ENCODE measurements around the gene C22orf39.
A peak's percentile ranks its signal among the peaks of the same experiment; 100 is the strongest.

Gene C22orf39

DNA sequence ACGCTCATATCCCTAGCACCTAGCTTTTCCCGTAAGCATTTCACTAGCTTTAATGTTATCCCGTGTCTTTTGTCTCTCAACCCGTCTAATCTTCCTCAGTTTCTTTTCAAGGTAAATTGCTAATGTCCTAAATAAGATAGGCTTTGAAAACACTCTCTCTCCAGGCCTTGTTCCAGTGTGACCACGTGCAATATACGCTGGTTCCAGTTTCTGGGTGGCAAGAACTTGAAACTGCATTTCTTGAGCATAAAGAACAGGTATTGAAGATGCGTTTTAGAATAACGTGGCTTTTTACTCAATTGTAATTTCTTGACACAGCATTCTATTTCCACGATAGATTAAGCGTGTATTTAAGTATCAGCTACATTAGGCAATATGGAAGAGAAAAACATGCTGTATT is 33.3 kb upstream of the C22orf39 start:
- H3K4me3 ChIP-seq (ENCODE audit: control insufficient read depth, low read depth, low read length): peak overlapping the region; percentile 75

DNA sequence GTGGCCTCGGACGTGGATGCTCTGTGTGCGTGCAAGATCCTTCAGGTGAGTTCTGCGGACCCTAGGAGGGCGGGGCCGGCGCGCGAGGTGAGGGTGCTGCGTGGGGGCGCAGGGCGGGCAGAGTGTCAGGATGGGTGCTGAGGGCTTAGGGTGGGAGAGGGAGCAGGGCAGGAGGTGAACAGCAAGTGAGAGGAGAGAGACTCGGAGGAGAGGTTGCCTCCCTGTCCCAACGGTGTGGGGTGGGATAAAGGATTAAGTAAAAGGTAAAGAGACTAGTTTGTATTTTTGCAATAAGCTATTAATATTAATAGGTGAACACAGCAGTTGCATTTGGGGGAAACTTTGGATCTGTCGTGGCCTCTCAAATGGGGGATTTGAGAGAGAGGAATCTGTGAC is 32.7 kb upstream of the C22orf39 start:
- TF ChIP-seq, protein P1, sequence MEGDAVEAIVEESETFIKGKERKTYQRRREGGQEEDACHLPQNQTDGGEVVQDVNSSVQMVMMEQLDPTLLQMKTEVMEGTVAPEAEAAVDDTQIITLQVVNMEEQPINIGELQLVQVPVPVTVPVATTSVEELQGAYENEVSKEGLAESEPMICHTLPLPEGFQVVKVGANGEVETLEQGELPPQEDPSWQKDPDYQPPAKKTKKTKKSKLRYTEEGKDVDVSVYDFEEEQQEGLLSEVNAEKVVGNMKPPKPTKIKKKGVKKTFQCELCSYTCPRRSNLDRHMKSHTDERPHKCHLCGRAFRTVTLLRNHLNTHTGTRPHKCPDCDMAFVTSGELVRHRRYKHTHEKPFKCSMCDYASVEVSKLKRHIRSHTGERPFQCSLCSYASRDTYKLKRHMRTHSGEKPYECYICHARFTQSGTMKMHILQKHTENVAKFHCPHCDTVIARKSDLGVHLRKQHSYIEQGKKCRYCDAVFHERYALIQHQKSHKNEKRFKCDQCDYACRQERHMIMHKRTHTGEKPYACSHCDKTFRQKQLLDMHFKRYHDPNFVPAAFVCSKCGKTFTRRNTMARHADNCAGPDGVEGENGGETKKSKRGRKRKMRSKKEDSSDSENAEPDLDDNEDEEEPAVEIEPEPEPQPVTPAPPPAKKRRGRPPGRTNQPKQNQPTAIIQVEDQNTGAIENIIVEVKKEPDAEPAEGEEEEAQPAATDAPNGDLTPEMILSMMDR (conservative IDR thresholded peaks at IDR 0.05; ENCODE audit: control insufficient read depth, insufficient read depth, low read depth, low read length): no peak
- H3K4me3 ChIP-seq (ENCODE audit: control insufficient read depth, low read depth, low read length): peak overlapping the region; percentile 75
- DNase-seq (ENCODE audit: low read depth): no peak

More for the DNA sequence above, 33.3 kb upstream of the C22orf39 start:
- DNase-seq (ENCODE audit: low read depth): no peak
- TF ChIP-seq, protein P1 (conservative IDR thresholded peaks at IDR 0.05; ENCODE audit: control insufficient read depth, insufficient read depth, low read depth, low read length): no peak

DNA sequence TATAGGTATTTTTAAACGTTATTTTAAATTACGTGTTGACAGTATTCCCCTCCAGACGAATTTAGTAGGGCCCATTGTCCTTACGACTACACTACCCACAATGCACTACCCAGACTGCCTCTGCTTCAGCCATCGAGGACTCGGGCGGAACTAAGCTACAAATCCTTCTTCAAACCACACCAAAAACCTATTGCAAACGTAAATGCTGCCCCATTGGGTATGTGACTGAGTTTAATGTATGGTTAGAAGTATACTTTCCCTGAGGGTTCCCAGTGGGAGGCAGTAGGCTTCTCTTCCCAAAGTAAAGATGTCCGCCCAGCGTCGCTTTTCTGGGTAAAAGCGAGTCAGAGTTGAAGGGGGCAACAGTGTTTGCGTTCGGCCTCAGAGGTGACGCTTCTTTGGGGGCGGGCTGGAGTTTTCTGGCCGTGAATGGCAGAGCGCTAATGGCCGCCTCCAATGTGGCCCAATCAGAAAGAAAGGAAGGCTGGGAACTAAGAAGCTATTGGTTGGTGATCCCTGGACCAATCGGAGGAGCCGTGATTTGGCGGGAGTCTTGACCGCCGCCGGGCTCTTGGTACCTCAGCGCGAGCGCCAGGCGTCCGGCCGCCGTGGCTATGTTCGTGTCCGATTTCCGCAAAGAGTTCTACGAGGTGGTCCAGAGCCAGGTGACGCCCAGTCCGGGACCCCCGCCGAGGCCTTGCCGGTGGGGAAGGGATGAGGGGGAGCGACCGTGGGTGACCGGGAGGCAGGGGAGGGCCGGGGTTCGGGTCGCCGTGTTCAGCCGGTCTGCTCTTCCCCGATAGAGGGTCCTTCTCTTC is 32.1 kb upstream of the C22orf39 start, which contains the start of gene CDC45:
Gene CDC45 (plus strand): TSS at position 566 of the 818 bp plus-strand sequence. CDS start 49 bp downstream, at position 615.
- peak within 1 kb of the TSS; percentile 75 for H3K4me3 ChIP-seq (ENCODE audit: control insufficient read depth, low read depth, low read length)
- peak; percentile 98 for DNase-seq (ENCODE audit: low read depth)
- TF ChIP-seq, protein P1 (conservative IDR thresholded peaks at IDR 0.05; ENCODE audit: control insufficient read depth, insufficient read depth, low read depth, low read length): no peak

DNA sequence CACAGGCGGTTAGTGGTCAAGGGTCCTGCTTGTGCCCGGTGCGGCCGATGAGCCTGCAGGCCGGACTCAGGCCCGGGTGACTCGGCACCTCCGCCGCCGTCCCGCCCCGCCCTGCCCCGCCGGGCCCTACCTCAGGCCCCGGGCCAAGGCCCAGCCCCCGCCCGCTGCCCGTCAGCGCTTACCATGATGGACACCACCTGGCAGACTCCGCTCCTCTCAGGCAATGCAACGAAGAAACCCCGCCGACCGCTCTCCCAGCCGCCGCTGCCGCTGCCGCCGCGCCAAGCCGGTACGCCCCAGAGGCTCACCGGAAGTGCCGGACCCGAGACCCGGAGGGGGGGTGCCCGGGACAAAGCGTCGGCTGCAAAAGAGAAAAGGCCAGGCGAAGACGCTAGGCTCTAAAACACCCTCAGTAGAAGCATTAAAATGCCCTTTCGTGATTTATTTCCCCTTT is 31.4 kb upstream of the C22orf39 start, which contains the start of gene UFD1:
Gene UFD1 (minus strand): TSS at position 293 of the 454 bp plus-strand sequence. CDS start 108 bp downstream, at position 185.
- TF ChIP-seq, protein P1 (conservative IDR thresholded peaks at IDR 0.05; ENCODE audit: control insufficient read depth, insufficient read depth, low read depth, low read length): no peak
- peak within 1 kb of the TSS; percentile 75 for H3K4me3 ChIP-seq (ENCODE audit: control insufficient read depth, low read depth, low read length)
- peak; percentile 72 for DNase-seq (ENCODE audit: low read depth)

DNA sequence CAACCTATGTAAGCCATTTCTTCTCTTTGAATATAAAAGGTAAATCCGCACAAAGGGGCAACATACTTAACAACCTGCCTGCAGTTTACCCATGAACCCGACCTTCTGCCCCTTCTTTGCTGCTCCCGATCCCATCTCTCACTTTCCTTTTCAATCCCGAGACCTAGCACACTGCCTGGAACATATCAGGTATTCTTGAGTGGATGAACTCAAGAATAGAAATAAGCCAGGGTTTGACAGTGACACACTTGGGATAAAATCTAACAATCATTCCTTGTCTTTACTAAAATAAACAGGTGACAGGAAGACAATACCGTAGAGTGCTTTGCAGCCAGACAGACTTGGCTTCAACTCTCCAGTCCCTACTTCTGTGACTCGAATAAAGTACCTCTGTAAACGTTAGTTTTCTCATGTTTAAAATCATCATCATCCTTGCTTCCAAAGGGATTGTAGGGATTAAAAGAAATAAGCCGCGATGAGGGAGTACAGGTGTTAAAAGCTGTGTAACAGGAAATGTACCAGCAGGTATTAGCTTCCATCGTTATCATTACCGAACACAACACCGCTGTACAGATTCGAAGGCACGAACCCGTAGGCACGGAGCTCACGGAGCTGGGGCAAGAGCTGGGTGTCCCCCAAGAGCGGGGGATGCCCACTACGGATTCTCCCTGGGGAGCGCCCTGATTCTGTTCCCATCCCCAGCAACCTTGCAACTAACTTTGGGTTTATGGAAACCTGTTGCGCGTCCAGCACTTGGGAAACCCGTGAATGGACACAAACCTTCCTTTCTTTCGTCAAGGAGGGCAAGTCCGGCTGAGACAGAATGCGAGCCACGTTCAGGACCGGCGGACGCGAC is 30.8 kb upstream of the C22orf39 start:
- TF ChIP-seq, protein P1 (conservative IDR thresholded peaks at IDR 0.05; ENCODE audit: control insufficient read depth, insufficient read depth, low read depth, low read length): no peak

DNA sequence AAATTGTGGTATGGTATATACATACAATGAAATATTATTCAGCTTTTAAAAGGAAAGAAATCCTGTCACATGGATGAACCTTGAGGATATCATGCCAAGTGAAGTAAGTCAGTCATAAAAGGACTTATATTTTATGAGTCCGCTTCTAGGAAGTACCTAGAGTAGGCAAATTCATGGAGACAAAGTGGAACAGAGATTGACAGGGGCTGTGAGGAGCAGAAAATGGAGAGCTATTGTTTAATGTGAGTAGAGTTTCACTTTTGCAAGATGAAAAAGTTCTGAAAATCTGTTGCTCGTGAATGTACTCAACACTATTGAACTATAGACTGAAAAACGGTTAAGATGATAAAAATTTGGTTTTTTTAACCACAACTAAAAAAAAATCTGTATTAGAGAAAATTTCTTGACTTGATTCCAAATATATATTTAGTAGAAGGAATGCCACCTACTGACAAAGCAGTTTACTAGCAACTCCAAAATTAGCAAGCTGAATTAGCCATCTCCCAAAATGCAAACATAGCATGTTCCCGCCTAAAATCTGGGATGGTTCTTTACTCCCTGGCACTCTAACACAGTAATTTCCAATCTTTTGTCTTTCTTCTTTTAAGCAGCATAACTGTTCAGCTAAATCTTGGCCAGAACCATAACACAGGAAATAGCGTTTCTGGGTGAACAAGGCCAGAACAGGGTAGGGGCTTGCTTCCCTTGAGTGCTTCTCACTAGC is 30.0 kb upstream of the C22orf39 start:
- TF ChIP-seq, protein P1 (conservative IDR thresholded peaks at IDR 0.05; ENCODE audit: control insufficient read depth, insufficient read depth, low read depth, low read length): no peak
- DNase-seq (ENCODE audit: low read depth): peak; percentile 40
- peak overlapping the region; percentile 75 for H3K4me3 ChIP-seq (ENCODE audit: control insufficient read depth, low read depth, low read length)

More for the DNA sequence above, 30.8 kb upstream of the C22orf39 start:
- peak overlapping the region; percentile 75 for H3K4me3 ChIP-seq (ENCODE audit: control insufficient read depth, low read depth, low read length)
- no peak for DNase-seq (ENCODE audit: low read depth)

All from fibroblast of mammary gland (primary cell).